ENCODE data around the gene RNF112.

RNF112 gene

GRCh38 chr17:19410875-19411620, at the start of gene RNF112:
RNF112 (plus strand) TSS chr17:19411232; CDS start chr17:19411409, 177 bp downstream.
- no peak for FAIRE-seq

- FAIRE-seq, result no peak
Measured at GRCh38 chr17:19361326-19361725, 49.7 kb upstream of the RNF112 start.

- FAIRE-seq, result no peak
Measured at GRCh38 chr17:19361944-19362276, 49.1 kb upstream of the RNF112 start.

- no peak for FAIRE-seq
Measured at GRCh38 chr17:19362277-19363113, 48.5 kb upstream of the RNF112 start, which contains the start of gene B9D1. B9D1 (minus strand) TSS chr17:19362723; CDS start chr17:19362569, 154 bp downstream.

- no peak for FAIRE-seq
Measured at GRCh38 chr17:19363114-19363438, 48.0 kb upstream of the RNF112 start.

- FAIRE-seq, result no peak
Measured at GRCh38 chr17:19363460-19364035, 47.5 kb upstream of the RNF112 start.

GRCh38 chr17:19364699-19365498, 46.1 kb upstream of the RNF112 start:
- no peak for FAIRE-seq

GRCh38 chr17:19365499-19365817, 45.6 kb upstream of the RNF112 start:
- FAIRE-seq, result no peak

- no peak for FAIRE-seq
Measured at GRCh38 chr17:19365833-19366636, 45.0 kb upstream of the RNF112 start.

- FAIRE-seq, result no peak
Measured at GRCh38 chr17:19366637-19366972, 44.4 kb upstream of the RNF112 start.

- no peak for FAIRE-seq
Measured at GRCh38 chr17:19368229-19368628, 42.8 kb upstream of the RNF112 start.

GRCh38 chr17:19369107-19369778, 41.8 kb upstream of the RNF112 start:
- FAIRE-seq, result no peak

GRCh38 chr17:19369846-19370492, 41.1 kb upstream of the RNF112 start:
- no peak for FAIRE-seq

GRCh38 chr17:19370493-19370960, 40.5 kb upstream of the RNF112 start:
- FAIRE-seq, result no peak

- FAIRE-seq, result no peak
Measured at GRCh38 chr17:19371259-19372010, 39.6 kb upstream of the RNF112 start.

GRCh38 chr17:19372011-19372370, 39.0 kb upstream of the RNF112 start:
- FAIRE-seq, result no peak

- FAIRE-seq, result no peak
Measured at GRCh38 chr17:19372439-19372838, 38.6 kb upstream of the RNF112 start.

GRCh38 chr17:19372866-19373504, 38.0 kb upstream of the RNF112 start:
- FAIRE-seq, result no peak

- no peak for FAIRE-seq
Measured at GRCh38 chr17:19374136-19374535, 36.9 kb upstream of the RNF112 start.

GRCh38 chr17:19375732-19376131, 35.3 kb upstream of the RNF112 start:
- FAIRE-seq, result no peak

All from TTC549 (cell line).